ENCODE results near the gene L3MBTL4. TPM values are rescaled to one million over a fixed set of nuclear protein-coding genes. Genes with fewer than 3 reads are reported as not detected.

L3MBTL4 gene
- total and polyA plus RNA-seq, 5 donors: 4.9 to 36.9 (median 31.4) TPM

GRCh38 chr18:5964108-5964507 is 450.6 kb downstream of the L3MBTL4 start:
- peak in 1 of 3 donors; percentile 50 for DNase-seq
- Histone ChIP-seq H3K27me3 (ENCODE audit: control insufficient read depth, insufficient read depth) (no peaks in the 10 kb centered on the region), H3K4me1 (ENCODE audit: control insufficient read depth, insufficient read depth, low read length) (peaks cover 8% of the 10 kb centered on the region), H3K9me3 (ENCODE audit: control insufficient read depth, low read length) (no peaks in the 10 kb centered on the region), H3K27ac (ENCODE audit: low read length) (peak overlapping the region; percentile 11), H3K4me3 (ENCODE audit: low read length) (no peak overlapping the region)
- ATAC-seq: peak; percentile 60 to 68
- 38% methylated on average over 8 of the region's 8 CpGs for WGBS
- intact Hi-C loops (cut with DNase I): no loop called here

- H3K4me1 ChIP-seq (ENCODE audit: control insufficient read depth, insufficient read depth, low read length): peaks cover 8% of the 10 kb centered on the region
- no peaks in the 10 kb centered on the region for H3K9me3 ChIP-seq (ENCODE audit: control insufficient read depth, low read length)
- H3K4me3 ChIP-seq (ENCODE audit: low read length): no peak overlapping the region
- H3K27me3 ChIP-seq (ENCODE audit: control insufficient read depth, insufficient read depth): no peaks in the 10 kb centered on the region
- intact Hi-C loops (cut with DNase I): no loop called here
- 95% methylated on average over 7 of the region's 7 CpGs for WGBS
- DNase-seq (no peak), ATAC-seq (no peak)
- H3K27ac ChIP-seq (ENCODE audit: low read length): no peak overlapping the region
These were observed 451.4 kb downstream of the L3MBTL4 start for GRCh38 chr18:5963267-5963666.

GRCh38 chr18:5962362-5962761 is 452.3 kb downstream of the L3MBTL4 start:
- peaks cover 8% of the 10 kb centered on the region for H3K4me1 ChIP-seq (ENCODE audit: control insufficient read depth, insufficient read depth, low read length)
- intact Hi-C loops (cut with DNase I): no loop called here
- DNase-seq: no peak
- whole genome bisulfite sequencing: 21% methylated on average over 6 of the region's 6 CpGs
- H3K27ac ChIP-seq (ENCODE audit: low read length): peak overlapping the region; percentile 28
- ATAC-seq: peak; percentile 43 to 44
- H3K9me3 ChIP-seq (ENCODE audit: control insufficient read depth, low read length): no peaks in the 10 kb centered on the region
- H3K27me3 ChIP-seq (ENCODE audit: control insufficient read depth, insufficient read depth): no peaks in the 10 kb centered on the region
- H3K4me3 ChIP-seq (ENCODE audit: low read length): no peak overlapping the region

- no peak for ATAC-seq
- intact Hi-C loops (cut with DNase I): no loop called here
- 75% methylated on average over 3 of the region's 3 CpGs for WGBS
These were observed 452.9 kb downstream of the L3MBTL4 start for GRCh38 chr18:5961828-5962150.

GRCh38 chr18:5961097-5961827 is 453.4 kb downstream of the L3MBTL4 start:
- no peaks in the 10 kb centered on the region for H3K27me3 ChIP-seq (ENCODE audit: control insufficient read depth, insufficient read depth)
- DNase-seq: no peak
- intact Hi-C loops (cut with DNase I): no loop called here
- no peak overlapping the region for H3K4me3 ChIP-seq (ENCODE audit: low read length)
- H3K9me3 ChIP-seq (ENCODE audit: control insufficient read depth, low read length): no peaks in the 10 kb centered on the region
- WGBS: 67% methylated on average over 10 of the region's 10 CpGs
- no peak overlapping the region for H3K27ac ChIP-seq (ENCODE audit: low read length)
- H3K4me1 ChIP-seq (ENCODE audit: control insufficient read depth, insufficient read depth, low read length): peaks cover 8% of the 10 kb centered on the region
- no peak for ATAC-seq

More at GRCh38 chr18:5961828-5962150, 452.9 kb downstream of the L3MBTL4 start:
- no peak for DNase-seq
- Histone ChIP-seq H3K27ac (ENCODE audit: low read length) (no peak overlapping the region), H3K9me3 (ENCODE audit: control insufficient read depth, low read length) (no peaks in the 10 kb centered on the region), H3K4me3 (ENCODE audit: low read length) (no peak overlapping the region), H3K4me1 (ENCODE audit: control insufficient read depth, insufficient read depth, low read length) (peaks cover 8% of the 10 kb centered on the region), H3K27me3 (ENCODE audit: control insufficient read depth, insufficient read depth) (no peaks in the 10 kb centered on the region)

- DNase-seq: no peak
- H3K9me3 ChIP-seq (ENCODE audit: control insufficient read depth, low read length): no peaks in the 10 kb centered on the region
- intact Hi-C loops (cut with DNase I): no loop called here
- peaks cover 4% of the 10 kb centered on the region for H3K4me1 ChIP-seq (ENCODE audit: control insufficient read depth, insufficient read depth, low read length)
- ATAC-seq: no peak
- WGBS: 91% methylated on average over 6 of the region's 6 CpGs
- H3K27me3 ChIP-seq (ENCODE audit: control insufficient read depth, insufficient read depth): no peaks in the 10 kb centered on the region
- no peak overlapping the region for H3K27ac ChIP-seq (ENCODE audit: low read length)
- no peak overlapping the region for H3K4me3 ChIP-seq (ENCODE audit: low read length)
These were observed 455.9 kb downstream of the L3MBTL4 start for GRCh38 chr18:5958822-5959221.

GRCh38 chr18:5955861-5956260 is 458.9 kb downstream of the L3MBTL4 start:
- Histone ChIP-seq H3K4me3 (ENCODE audit: low read length) (no peak overlapping the region), H3K4me1 (ENCODE audit: control insufficient read depth, insufficient read depth, low read length) (no peaks in the 10 kb centered on the region), H3K27me3 (ENCODE audit: control insufficient read depth, insufficient read depth) (no peaks in the 10 kb centered on the region), H3K27ac (ENCODE audit: low read length) (no peak overlapping the region), H3K9me3 (ENCODE audit: control insufficient read depth, low read length) (no peaks in the 10 kb centered on the region)
- DNase-seq (no peak), ATAC-seq (no peak)
- 94% methylated on average over 5 of the region's 5 CpGs for WGBS
- intact Hi-C loops (cut with DNase I): no loop called here

- WGBS: 85% methylated on average over 4 of the region's 4 CpGs
- Histone ChIP-seq H3K4me1 (ENCODE audit: control insufficient read depth, insufficient read depth, low read length) (no peaks in the 10 kb centered on the region), H3K27ac (ENCODE audit: low read length) (no peak overlapping the region), H3K27me3 (ENCODE audit: control insufficient read depth, insufficient read depth) (no peaks in the 10 kb centered on the region), H3K9me3 (ENCODE audit: control insufficient read depth, low read length) (no peaks in the 10 kb centered on the region), H3K4me3 (ENCODE audit: low read length) (no peak overlapping the region)
- intact Hi-C loops (cut with DNase I): loop anchor here in 1 of 4 donors (5.0 kb wide), 1 partner anchor 576 kb away; no protein-coding TSS in a partner anchor
- ATAC-seq (no peak), DNase-seq (no peak)
These were observed 463.1 kb downstream of the L3MBTL4 start for GRCh38 chr18:5951515-5952091.

GRCh38 chr18:5948781-5949180 is 465.9 kb downstream of the L3MBTL4 start:
- intact Hi-C loops (cut with DNase I): no loop called here
- ATAC-seq (no peak), DNase-seq (no peak)
- H3K9me3 ChIP-seq (ENCODE audit: control insufficient read depth, low read length): no peaks in the 10 kb centered on the region
- no peaks in the 10 kb centered on the region for H3K27me3 ChIP-seq (ENCODE audit: control insufficient read depth, insufficient read depth)
- no peak overlapping the region for H3K27ac ChIP-seq (ENCODE audit: low read length)
- H3K4me1 ChIP-seq (ENCODE audit: control insufficient read depth, insufficient read depth, low read length): no peaks in the 10 kb centered on the region
- no peak overlapping the region for H3K4me3 ChIP-seq (ENCODE audit: low read length)
- WGBS: 18% methylated on average over 1 of the region's 1 CpG

- Histone ChIP-seq H3K4me3 (ENCODE audit: low read length) (no peak overlapping the region), H3K27ac (ENCODE audit: low read length) (no peak overlapping the region), H3K27me3 (ENCODE audit: control insufficient read depth, insufficient read depth) (no peaks in the 10 kb centered on the region), H3K4me1 (ENCODE audit: control insufficient read depth, insufficient read depth, low read length) (no peaks in the 10 kb centered on the region), H3K9me3 (ENCODE audit: control insufficient read depth, low read length) (no peaks in the 10 kb centered on the region)
- ATAC-seq: no peak
- 69% methylated on average over 2 of the region's 2 CpGs for WGBS
- intact Hi-C loops (cut with DNase I): no loop called here
- DNase-seq: no peak
These were observed 466.5 kb downstream of the L3MBTL4 start for GRCh38 chr18:5948237-5948636.

GRCh38 chr18:5944448-5944847 is 470.3 kb downstream of the L3MBTL4 start:
- 96% methylated on average over 3 of the region's 3 CpGs for WGBS
- H3K4me3 ChIP-seq (ENCODE audit: low read length): no peak overlapping the region
- intact Hi-C loops (cut with DNase I): no loop called here
- H3K4me1 ChIP-seq (ENCODE audit: control insufficient read depth, insufficient read depth, low read length): no peaks in the 10 kb centered on the region
- H3K27me3 ChIP-seq (ENCODE audit: control insufficient read depth, insufficient read depth): no peaks in the 10 kb centered on the region
- H3K27ac ChIP-seq (ENCODE audit: low read length): no peak overlapping the region
- ATAC-seq: no peak
- DNase-seq: no peak
- no peaks in the 10 kb centered on the region for H3K9me3 ChIP-seq (ENCODE audit: control insufficient read depth, low read length)
